ENCODE data around the gene BCL2L1. TPM values are rescaled to one million over a fixed set of nuclear protein-coding genes. Genes with fewer than 3 reads are reported as not detected.

Gene BCL2L1
- total and polyA plus RNA-seq, 9 donors = 27.5 to 48.2 (median 40.1) TPM

DNA sequence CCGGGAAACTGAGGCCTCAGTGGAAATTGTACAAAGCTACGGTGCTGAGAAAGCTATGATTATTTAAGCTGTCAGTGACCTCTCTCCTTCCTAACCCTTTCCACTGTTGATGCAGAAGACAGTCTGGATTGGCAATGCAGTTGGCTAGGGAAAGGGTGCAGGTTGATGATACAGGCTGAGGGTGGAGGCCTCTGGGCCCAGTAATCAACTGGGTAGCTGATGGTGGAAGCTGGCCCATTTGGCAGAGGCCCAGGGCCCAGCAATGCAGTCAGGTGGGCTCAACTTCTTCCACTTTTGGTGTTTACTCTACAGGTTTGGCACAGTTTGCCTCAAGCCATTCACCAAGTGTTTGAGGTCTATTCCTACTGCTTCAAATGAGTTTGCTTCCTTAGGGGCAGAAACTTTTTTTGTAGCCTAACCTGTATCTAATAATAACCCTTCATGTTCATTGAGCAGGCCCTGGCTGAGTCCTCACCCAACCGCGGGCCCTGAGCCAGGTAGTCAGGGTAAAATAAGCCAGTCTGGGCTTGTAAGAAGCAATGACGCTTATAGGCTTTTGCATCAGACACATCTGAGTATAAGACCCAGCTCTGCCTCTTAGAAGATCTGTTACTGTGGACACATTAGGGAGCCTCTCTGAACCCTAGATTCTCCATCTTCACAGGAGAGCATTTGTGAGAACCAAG lies 12.1 kb downstream of the BCL2L1 start:
- peaks cover 48% of the 10 kb centered on the region for H3K36me3 ChIP-seq (ENCODE audit: control insufficient read depth, insufficient read depth, low read length)
- peaks cover 39% of the 10 kb centered on the region for H3K4me1 ChIP-seq (ENCODE audit: control insufficient read depth, insufficient read depth, low read length)
- no peaks in the 10 kb centered on the region for H3K9me3 ChIP-seq (replicated peaks; ENCODE audit: control insufficient read depth, low read depth, low read length)
- no peak for DNase-seq
- WGBS (ENCODE audit: insufficient coverage) = 80% methylated on average over 1 of the region's 5 CpGs
- H3K27me3 ChIP-seq (ENCODE audit: control insufficient read depth, insufficient read depth, low read length) = no peaks in the 10 kb centered on the region
- H3K4me3 ChIP-seq (ENCODE audit: low read length) = no peak overlapping the region
- H3K27ac ChIP-seq (ENCODE audit: low read length) = no peak overlapping the region

DNA sequence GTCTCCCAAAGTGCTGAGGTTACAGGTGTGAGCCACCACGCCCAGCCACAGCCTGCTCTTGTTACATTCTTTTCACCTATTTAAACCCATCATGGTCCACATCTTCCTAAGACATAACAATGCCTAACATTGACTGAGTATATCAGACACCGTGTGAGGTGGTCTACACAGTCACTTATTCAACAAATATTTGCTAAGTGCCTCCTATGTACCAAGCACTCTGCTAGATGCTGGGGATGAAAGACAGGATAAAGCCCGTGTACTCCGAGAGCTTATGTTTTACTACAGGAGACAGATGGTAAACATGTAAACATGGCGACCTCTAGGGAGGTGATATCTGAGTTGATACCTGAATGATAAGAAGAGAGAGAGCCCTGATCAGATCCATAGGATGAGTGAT lies 12.7 kb downstream of the BCL2L1 start:
- Histone ChIP-seq H3K4me1 (ENCODE audit: control insufficient read depth, insufficient read depth, low read length) (peaks cover 39% of the 10 kb centered on the region), H3K4me3 (ENCODE audit: low read length) (no peak overlapping the region), H3K27ac (ENCODE audit: low read length) (no peak overlapping the region)

DNA sequence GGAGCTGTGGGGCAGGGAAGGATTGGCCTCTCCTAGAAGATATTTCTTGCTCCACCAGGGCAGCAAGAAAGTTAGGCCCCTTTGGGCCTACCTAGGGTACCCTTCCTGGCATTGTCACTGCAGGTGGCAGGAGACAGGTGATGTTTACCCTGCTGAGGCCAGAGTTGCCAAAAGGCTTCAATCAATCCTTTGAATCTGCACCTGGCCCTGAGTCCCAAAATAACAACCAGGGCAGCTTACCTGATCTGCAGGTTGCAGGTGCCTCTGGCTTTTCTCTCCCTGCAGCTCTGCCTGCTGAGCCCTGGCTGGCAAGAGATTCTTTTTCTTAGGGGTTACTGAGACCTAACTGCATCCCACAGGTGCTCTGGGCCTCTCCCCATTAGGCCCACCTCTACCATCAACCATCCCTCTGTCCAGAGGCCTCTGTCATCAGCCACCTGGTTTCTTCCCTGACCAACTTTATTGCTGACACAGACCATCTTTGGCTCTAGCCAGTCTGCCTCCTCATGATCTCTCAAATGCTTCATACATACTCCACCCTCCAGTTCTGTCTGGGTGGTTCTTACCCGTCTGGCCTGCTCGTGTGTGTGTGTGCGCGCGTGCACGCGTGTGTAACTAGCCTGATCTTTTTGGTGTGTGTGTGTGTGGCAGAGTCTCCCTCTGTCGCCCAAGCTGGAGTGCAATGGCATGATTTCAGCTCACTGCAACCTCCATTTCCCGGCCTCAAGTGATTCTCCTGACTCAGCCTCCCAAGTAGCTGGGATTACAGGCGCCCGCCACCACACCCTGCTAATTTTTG lies 13.7 kb downstream of the BCL2L1 start:
- Histone ChIP-seq H3K4me3 (ENCODE audit: low read length) (no peak overlapping the region), H3K36me3 (ENCODE audit: control insufficient read depth, insufficient read depth, low read length) (peaks cover 47% of the 10 kb centered on the region), H3K4me1 (ENCODE audit: control insufficient read depth, insufficient read depth, low read length) (peaks cover 40% of the 10 kb centered on the region), H3K27me3 (ENCODE audit: control insufficient read depth, insufficient read depth, low read length) (no peaks in the 10 kb centered on the region), H3K27ac (ENCODE audit: low read length) (peak overlapping the region; percentile 75), H3K9me3 (replicated peaks; ENCODE audit: control insufficient read depth, low read depth, low read length) (no peaks in the 10 kb centered on the region)
- WGBS (ENCODE audit: insufficient coverage) = no CpG with 5 or more reads among the region's 11 CpGs
- no peak for DNase-seq

More for the DNA sequence above, 12.7 kb downstream of the BCL2L1 start:
- H3K27me3 ChIP-seq (ENCODE audit: control insufficient read depth, insufficient read depth, low read length) = no peaks in the 10 kb centered on the region
- 87% methylated on average over 4 of the region's 5 CpGs for WGBS (ENCODE audit: insufficient coverage)
- H3K36me3 ChIP-seq (ENCODE audit: control insufficient read depth, insufficient read depth, low read length) = peaks cover 47% of the 10 kb centered on the region
- no peak for DNase-seq
- H3K9me3 ChIP-seq (replicated peaks; ENCODE audit: control insufficient read depth, low read depth, low read length) = no peaks in the 10 kb centered on the region

DNA sequence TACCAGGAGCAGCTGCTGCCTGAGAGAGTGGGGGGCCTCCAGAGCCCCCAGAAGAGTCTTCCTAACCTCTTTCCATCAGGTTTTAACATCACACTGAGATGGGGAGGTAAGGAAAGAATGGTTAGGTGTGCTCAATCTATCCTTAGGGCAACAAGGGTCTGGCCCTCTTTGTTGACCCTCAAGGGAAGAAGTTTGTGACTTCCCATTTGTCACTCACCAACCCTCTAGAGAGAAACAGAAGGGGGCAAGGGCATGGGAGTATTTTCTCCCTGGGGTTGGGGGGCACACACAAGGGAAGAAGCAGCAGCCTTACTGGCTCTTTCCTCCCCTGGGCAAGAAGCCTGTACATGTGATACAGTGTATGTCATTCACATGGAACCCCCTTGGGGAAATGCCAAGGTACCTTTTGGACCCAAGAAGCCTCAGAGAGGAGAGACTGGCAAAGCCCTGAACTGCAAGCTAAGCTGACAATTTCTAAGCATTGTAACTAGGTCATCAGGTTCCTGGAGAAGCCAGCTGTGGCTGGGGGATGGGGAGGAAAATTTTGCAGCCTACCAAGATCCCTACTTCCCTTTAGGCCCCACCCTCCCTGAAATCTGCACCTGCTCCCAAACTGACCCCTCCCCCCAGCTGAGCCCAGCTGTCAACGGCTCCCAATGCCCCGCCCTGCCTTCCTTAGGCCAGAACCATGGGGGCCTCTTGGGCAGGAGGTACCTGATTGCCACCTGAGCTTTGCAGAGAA lies 14.5 kb downstream of the BCL2L1 start:
- peaks cover 34% of the 10 kb centered on the region for H3K4me1 ChIP-seq (ENCODE audit: control insufficient read depth, insufficient read depth, low read length)
- H3K4me3 ChIP-seq (ENCODE audit: low read length) = no peak overlapping the region
- peak; percentile 86 for DNase-seq

DNA sequence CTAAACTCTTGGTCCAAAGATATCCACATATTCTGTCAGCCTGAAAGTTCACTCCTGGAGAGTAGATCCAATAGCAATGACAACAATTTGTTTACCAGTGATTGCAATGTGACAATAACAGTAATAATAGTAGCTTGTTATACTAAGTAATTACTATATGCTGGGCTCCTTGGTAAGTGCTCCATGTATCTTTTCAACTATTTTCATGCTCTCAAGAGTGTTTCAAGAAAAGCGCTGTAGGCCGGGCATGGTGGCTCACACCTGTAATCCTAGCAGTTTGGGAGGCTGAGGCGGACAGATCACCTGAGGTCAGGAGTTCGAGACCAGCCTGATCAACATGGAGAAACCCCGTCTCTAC lies 15.4 kb downstream of the BCL2L1 start:
- Histone ChIP-seq H3K27ac (ENCODE audit: low read length) (no peak overlapping the region), H3K4me3 (ENCODE audit: low read length) (no peak overlapping the region), H3K27me3 (ENCODE audit: control insufficient read depth, insufficient read depth, low read length) (no peaks in the 10 kb centered on the region), H3K36me3 (ENCODE audit: control insufficient read depth, insufficient read depth, low read length) (peaks cover 43% of the 10 kb centered on the region), H3K9me3 (replicated peaks; ENCODE audit: control insufficient read depth, low read depth, low read length) (no peaks in the 10 kb centered on the region), H3K4me1 (ENCODE audit: control insufficient read depth, insufficient read depth, low read length) (peaks cover 25% of the 10 kb centered on the region)
- no peak for DNase-seq
- WGBS (ENCODE audit: insufficient coverage) = 82% methylated on average over 4 of the region's 5 CpGs

More for the DNA sequence above, 14.5 kb downstream of the BCL2L1 start:
- Histone ChIP-seq H3K9me3 (replicated peaks; ENCODE audit: control insufficient read depth, low read depth, low read length) (no peaks in the 10 kb centered on the region), H3K27ac (ENCODE audit: low read length) (peak overlapping the region; percentile 81), H3K36me3 (ENCODE audit: control insufficient read depth, insufficient read depth, low read length) (peaks cover 43% of the 10 kb centered on the region), H3K27me3 (ENCODE audit: control insufficient read depth, insufficient read depth, low read length) (no peaks in the 10 kb centered on the region)
- 40% methylated on average over 2 of the region's 2 CpGs for WGBS (ENCODE audit: insufficient coverage)

DNA sequence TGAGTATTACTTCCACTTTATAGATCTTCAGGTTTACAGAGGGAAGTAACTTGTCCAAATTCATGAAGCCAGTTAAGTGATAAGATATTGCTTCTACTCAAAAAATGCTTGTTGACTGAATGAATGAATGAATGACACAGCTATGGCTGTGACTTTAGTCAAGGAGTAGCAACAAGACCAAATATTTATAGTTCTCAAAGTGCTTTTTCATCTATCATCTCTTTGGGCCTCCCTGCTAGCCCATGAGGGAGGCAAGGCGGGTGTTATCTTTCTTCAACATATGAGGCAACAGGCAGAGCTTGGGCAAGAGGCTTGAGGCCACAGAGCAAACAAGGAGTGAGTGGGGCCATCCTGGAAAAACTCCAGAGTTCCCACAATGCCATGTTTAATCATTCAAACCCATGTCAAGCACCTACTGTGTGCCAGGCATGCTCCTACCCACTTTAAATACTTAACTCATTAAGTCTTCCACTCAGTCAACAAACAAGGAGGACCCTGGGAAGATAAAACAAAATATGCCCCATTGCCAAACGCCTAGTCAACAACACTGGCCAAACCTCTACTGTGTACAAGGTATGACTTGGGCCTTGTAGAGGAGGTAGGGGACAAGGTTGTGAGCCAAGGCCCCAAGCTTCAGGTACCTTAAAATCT lies 15.9 kb downstream of the BCL2L1 start:
- Histone ChIP-seq H3K4me3 (ENCODE audit: low read length) (no peak overlapping the region), H3K27me3 (ENCODE audit: control insufficient read depth, insufficient read depth, low read length) (no peaks in the 10 kb centered on the region), H3K27ac (ENCODE audit: low read length) (no peak overlapping the region), H3K4me1 (ENCODE audit: control insufficient read depth, insufficient read depth, low read length) (peaks cover 22% of the 10 kb centered on the region), H3K36me3 (ENCODE audit: control insufficient read depth, insufficient read depth, low read length) (peaks cover 43% of the 10 kb centered on the region), H3K9me3 (replicated peaks; ENCODE audit: control insufficient read depth, low read depth, low read length) (no peaks in the 10 kb centered on the region)
- DNase-seq = no peak
- WGBS (ENCODE audit: insufficient coverage) = 100% methylated on average over 1 of the region's 2 CpGs

DNA sequence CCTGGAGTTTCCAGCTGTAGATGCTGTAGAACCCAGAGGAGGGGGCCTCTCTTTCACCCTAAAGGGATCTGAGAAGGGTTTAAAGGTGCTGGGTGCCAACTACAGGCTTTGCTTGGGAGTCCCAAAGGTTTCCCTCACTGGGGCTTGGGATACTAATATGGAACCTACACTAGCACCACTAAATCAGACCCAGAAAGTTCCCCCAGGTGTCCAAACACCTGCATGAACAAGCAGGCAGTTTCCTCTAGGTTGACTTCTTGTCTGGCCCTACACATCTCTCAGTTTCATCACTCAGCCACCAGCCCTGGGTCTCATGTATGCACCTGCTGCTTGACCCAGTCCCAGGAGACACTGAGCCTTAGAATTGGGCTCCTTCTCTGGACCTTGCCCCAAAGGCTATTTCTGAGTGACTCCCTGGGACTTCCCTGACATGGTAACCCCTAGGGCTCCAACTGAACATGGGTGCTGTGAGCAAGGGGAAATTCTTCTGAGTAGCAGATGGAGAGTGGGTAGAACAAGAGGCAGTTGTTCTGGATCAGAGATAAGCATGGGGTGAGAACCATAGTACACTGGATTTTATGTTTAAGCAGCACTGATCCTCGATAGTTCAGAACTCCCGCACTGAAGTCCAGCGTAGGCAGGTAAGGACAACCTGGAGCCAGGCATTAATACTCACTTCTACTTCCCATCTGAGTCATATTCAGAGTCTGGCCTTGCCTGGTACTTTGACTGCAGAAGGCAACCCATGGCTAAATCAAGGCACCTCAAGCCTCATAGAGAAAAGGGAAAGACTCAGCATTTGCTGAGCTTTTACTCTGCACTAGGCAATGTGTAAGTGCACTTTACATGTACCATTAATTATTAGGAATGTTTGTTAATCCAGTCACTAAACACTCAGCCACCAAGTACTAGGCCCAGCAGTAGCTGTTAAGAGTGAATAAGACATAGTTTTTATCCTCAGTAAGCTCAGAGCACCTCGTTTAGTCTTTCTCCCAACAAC lies 16.8 kb downstream of the BCL2L1 start:
- H3K9me3 ChIP-seq (replicated peaks; ENCODE audit: control insufficient read depth, low read depth, low read length) = no peaks in the 10 kb centered on the region
- peaks cover 41% of the 10 kb centered on the region for H3K36me3 ChIP-seq (ENCODE audit: control insufficient read depth, insufficient read depth, low read length)
- H3K4me3 ChIP-seq (ENCODE audit: low read length) = no peak overlapping the region
- H3K27ac ChIP-seq (ENCODE audit: low read length) = no peak overlapping the region
- no peaks in the 10 kb centered on the region for H3K27me3 ChIP-seq (ENCODE audit: control insufficient read depth, insufficient read depth, low read length)
- DNase-seq = no peak
- WGBS (ENCODE audit: insufficient coverage) = 73% methylated on average over 3 of the region's 4 CpGs
- H3K4me1 ChIP-seq (ENCODE audit: control insufficient read depth, insufficient read depth, low read length) = peaks cover 22% of the 10 kb centered on the region

DNA sequence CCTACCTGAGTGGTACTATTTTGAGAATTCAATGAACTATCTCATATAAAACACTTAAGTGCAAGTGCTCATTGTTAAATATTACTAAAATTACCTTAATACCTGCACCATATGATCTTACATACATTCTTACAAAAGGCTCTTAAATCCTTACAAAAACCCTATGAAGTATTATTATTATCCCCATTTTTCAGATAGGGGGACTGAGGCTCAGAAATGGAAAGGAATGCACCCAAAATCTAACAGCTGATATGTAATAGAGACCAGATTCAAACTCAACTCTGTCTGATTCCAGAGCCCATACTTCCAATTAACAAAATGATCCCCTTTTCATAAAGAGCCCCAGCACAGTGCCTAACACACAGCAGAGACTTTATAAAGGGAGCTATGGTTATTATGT lies 17.5 kb downstream of the BCL2L1 start:
- Histone ChIP-seq H3K36me3 (ENCODE audit: control insufficient read depth, insufficient read depth, low read length) (peaks cover 37% of the 10 kb centered on the region), H3K9me3 (replicated peaks; ENCODE audit: control insufficient read depth, low read depth, low read length) (no peaks in the 10 kb centered on the region), H3K4me3 (ENCODE audit: low read length) (no peak overlapping the region), H3K4me1 (ENCODE audit: control insufficient read depth, insufficient read depth, low read length) (peaks cover 26% of the 10 kb centered on the region), H3K27ac (ENCODE audit: low read length) (no peak overlapping the region), H3K27me3 (ENCODE audit: control insufficient read depth, insufficient read depth, low read length) (no peaks in the 10 kb centered on the region)
- no peak for DNase-seq
